HG02870 (cell line): ENCODE data around the gene TMEM51.

Source experiments
- ATAC-seq: cut with Tn5 transposase; IDR thresholded peaks from one replicate; pipeline ENCODE4 v1.9.1; 2021; ENCODE audit warnings: mild to moderate bottlenecking, moderate library complexity; ENCODE audit not compliant: unreplicated experiment

The TMEM51 gene

DNA sequence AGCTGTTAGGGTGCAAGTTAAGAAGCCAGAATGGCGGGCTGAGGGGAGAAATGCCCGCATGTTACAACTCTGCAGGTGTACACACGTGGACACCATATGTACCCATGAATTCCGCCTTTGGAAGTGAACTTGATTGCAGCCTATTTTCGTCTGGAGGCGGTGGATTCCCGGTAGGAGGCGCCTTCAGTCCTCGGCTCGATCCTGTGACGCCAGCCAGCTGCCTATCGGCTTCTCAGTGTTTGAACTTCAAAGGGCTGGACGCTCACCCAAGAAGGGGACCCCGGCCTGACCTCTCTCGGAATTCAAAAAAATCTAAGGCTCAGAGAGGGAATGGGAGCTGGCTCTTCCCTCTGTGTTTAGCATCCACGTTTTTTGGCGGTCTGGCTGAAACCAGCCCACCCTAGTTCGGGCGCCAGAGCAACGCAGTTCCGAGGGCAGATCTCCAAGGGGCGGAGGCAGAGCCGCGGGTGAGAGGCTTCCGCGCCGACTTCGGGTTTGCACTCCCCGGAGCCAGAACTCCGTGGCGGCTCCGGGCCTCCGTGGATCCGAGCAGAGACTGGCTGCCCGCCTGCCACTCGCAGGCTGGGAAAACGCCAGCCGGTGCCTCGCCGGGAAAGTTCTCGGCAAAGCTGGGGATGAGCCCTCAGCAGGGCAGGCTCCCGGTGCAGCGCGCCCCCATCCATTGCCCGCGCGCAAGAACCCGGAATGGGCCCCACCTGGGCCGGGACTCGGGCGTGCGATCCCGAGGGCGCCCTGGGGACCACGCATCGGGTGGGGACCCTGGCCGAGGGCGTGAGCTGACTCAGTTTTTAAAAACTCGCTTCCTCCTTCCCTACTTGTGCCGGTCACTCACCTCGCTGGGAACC, 996 bp upstream of the TMEM51 start:
- ATAC-seq: no peak

DNA sequence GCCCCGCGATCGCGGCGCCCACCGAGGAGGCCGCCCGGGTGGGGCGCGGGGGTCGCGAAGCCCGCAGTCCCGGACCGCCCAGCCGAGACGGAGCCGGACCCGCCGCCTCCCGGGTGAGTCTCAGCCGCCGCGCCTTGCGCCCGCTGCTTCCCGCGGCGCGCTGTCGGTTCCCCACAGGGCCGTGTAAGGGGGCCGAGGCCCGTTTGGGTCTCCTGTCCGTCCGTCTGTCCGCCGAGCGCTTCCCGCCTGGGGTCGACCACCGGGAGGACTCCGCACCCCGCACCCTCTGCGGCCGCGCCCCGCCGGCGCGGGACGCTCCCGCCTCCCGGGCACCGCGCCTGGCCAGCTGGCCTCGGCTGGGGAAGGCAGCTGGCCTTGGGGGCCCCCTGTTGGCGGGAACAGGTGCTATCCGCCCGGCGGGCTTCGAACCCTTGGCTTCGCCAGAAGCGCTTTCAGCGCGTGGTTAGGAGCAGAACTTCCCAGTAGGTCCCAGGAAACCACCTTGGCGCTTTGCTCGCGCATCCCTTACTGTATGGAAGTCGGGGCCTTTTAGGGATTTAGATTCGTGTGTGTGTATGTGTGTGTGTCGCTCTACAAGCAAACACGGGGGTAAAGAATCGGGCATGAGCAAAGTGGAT, 414 bp downstream of the TMEM51 start:
- no peak for ATAC-seq

- no peak for ATAC-seq
Observed at GRCh38 chr1:15154480-15155036, 1.0 kb downstream of the TMEM51 start.

DNA sequence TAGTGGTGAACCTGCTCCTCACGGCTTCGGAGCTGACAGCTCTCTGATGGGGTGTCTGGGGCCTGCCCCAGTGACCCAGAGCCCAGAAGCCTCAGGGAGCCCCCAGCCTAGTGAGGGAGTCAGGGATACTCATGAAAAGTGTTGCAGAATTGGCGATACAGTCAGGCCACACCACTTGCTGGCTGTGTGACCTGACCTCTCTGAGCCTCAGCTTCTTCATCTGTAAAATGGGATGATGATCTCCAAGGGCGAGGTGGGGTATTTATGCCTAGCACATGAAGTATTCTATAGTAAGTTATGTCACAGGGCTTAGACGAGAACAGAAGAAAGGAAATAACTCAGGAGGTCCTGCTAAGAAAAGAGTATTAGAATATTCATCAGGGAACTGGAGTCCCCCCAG, 1.6 kb downstream of the TMEM51 start:
- no peak for ATAC-seq

- ATAC-seq: no peak
Observed at GRCh38 chr1:15155888-15156741, 2.6 kb downstream of the TMEM51 start.

DNA sequence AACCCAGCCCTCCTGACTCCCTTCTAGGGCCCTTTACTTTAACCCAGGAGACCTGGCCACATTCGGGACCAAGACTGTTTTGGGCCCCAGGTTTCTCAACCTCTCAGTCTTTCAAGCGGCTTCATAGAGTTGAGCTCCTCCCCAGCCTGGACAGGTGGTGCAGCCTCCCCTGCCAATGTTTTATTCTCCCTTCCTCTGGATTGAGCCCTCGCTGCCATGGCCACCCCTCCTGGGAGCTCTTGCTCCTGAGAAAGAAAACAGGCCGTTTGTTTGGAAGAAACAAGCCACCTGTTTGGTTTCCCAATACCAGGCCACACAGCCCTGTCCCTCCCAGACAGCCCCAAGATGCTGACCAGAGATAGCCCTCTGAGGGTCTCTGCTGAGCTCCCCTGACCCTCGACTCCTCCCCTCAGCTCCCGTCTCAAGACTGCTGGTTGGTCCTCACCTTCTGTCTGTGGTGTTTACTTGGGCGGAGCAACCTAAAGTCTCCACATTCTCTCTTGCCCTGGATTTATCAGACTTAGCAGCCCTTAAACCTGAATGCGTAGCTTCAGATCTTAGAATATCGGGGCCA, 3.3 kb downstream of the TMEM51 start:
- ATAC-seq: no peak

DNA sequence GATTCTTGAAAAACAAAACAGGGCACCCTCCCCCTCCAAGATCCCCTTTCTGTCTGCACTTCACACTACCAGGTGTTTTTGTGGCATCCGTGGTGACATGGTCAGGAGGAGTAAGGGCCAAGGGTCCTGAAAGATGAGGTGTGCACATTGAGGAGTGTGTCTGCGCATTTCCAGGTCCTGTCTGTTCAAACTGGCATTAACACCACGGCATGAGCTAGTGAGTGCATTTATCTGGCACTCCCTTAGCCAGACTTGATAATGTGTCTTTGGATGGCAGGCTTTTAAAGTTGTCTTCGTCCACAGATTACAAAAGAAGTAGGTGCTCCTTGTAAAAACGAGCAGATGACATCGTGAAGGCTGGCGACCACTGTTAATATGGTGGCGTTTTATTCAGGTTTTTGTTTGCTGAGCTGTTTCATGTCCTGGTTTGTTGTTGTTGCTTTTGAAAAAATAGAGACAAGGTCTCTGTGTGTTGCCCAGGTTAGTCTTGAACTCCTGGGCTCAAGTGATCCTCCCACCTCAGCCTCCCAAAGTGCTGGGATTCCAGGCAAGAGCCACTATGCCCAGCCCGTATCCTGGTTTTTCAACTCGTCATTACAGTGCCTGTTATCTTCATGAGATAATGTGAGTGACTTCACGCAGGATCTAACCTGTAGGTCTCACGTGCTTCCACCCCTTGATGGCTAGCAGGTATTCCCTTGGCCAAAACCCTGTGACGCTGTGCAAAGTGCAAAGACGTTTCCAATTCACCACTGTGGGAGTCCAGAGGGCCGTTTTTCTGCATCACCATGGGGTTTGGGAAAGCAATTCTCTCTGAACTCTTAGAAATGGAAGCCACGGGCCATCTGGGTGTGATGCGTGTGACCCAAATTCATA, 4.2 kb downstream of the TMEM51 start:
- ATAC-seq: no peak

DNA sequence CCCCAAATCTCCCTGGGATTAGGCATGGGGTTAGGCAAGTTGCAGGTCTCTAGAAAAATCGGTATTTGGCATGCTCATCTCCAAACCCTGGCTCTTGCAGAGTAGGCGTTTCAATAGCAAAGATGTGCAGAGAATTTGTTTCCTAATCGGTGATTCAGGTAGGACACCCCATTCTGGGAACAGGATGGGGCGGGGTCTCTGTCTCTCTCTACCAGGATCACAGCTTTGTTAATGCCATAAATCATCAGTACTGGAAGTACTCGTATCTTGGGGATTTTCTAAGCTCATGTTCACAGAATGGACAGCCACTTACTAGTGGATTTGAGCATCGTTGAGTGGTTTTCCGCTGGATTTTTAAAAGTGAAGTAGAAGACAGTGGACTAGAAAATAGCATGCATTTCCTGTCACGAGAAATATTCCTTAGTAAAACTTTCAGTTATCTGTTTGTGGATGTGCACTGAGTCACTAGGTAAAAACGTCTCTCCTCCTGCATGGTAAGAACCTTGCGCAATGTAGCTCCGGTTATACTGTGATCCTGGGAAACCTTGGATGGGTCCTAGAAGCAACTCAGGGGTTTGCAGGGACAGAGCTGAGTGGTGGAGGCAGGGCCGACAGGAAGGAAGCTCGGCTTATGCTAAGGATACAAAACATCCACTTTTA, 5.1 kb downstream of the TMEM51 start:
- ATAC-seq: no peak

DNA sequence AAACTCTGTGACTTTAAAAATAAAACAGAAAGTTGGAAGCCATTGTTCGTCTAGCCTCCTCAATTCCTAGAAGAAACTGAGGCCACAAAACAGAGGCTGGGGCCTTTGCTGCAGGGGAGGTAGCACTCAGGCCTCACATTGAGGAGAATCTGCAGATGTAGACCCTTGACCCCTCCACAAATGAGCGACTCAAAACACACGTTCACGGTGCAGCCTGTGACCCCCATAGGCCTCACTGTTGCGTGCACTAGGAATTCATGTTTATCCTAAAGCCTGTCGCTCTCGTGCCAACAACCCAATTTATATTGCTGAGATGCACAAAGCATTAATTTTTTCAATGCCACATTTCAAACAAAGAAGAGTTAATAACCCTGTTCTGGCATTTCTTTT, 5.6 kb downstream of the TMEM51 start:
- no peak for ATAC-seq

GRCh38 chr1:15160626-15161025, 7.1 kb downstream of the TMEM51 start:
- ATAC-seq: no peak

DNA sequence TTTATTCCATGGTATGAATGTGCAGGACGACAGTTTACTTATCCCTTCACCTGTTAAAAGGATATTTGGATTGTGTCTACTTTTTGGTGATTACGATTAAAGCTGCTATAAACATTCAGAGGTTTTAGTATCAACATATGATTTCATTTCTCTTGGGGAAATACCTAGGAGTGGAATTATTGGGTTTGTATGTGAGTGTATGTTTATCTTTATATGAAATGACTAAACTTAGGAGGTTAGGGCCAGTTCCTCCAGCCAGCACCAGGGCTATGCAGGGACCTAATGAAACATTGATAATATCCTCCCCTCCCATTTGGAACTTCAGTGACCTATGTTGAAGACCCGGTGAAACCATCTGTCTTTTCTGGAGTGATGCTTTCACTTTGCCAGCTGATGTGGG, 13.8 kb downstream of the TMEM51 start:
- ATAC-seq: no peak

- ATAC-seq: no peak
Observed at GRCh38 chr1:15168479-15168878, 14.9 kb downstream of the TMEM51 start.

- no peak for ATAC-seq
Observed at GRCh38 chr1:15170071-15170470, 16.5 kb downstream of the TMEM51 start.

DNA sequence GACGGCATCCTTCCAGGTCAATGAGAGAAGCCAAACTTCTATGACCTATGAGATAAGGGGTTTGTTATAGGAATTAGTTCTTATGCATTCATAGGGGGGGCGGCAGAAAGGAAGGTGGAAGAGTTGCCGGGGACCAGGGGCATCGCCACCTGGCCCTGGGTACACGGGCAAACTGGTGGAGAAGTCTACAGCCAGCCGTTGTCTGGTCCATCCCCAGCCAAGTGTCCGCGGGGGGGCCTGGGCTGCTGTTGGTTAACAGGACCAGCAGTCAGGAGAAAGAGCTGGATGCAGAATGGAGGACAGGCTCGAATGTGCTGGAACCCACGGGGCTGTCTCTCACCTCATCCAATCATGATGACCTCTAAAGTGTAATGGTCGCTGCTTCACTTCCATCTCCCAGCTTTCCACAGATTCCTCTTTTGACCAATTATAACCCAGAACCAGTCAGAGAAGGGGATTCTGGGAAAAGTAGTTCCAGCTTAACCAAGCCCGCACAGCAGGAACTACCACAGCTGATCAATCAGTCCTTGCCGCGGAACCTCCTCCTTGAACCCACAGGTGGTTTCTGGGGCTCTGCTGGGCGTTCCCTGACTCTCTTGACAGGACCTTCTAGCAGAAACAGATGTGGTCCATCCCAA, 17.8 kb downstream of the TMEM51 start:
- ATAC-seq: no peak

DNA sequence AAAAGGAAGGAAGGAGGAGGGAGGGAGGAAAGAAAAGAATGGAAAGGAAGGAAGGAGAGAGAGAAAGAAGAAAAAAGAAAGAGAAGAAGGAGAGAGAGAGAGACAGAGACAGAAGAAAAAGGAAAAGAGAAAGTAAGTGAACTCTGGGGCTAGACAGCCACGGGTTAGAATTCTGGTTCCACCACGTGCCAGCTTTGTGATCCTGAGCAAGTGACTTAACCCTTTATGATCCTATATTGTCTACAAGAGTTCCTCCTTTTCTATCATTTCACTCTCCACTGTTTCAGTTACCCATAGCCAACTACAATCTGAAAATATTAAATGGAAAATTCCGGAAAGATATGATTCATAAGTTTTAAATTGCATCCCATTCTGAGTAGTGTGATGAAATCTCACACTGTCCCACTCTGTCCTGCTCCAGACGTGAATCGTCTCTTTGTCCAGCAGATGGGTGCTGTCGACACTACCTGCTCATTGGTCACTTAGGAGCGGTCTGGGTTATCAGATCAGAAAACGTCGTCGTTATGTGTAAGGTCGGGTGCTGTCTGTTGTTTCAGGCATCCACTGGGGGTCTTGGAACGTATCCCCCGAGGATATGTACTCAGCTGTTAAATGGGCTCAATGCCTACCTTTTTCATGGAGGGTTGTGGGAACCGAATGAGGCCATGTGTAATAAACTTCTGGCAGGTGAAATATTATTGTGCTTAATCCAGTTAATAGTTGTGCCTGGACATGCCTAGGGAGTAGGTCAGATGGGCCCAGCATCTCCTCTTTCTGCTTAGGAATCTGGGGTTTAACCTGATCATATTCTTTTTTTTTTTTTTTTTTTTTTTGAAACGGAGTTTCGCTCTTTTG, 19.1 kb downstream of the TMEM51 start:
- ATAC-seq: no peak

GRCh38 chr1:15173863-15174614, 20.5 kb downstream of the TMEM51 start:
- no peak for ATAC-seq

GRCh38 chr1:15174615-15174983, 21.1 kb downstream of the TMEM51 start:
- no peak for ATAC-seq
